ENCODE data around the gene CEACAM16.
"Not testable (repeated sequence)": the region's sequence is repeated elsewhere in the genome, so short reads cannot be mapped to it uniquely, and the experiment has no call there.

Gene CEACAM16

DNA sequence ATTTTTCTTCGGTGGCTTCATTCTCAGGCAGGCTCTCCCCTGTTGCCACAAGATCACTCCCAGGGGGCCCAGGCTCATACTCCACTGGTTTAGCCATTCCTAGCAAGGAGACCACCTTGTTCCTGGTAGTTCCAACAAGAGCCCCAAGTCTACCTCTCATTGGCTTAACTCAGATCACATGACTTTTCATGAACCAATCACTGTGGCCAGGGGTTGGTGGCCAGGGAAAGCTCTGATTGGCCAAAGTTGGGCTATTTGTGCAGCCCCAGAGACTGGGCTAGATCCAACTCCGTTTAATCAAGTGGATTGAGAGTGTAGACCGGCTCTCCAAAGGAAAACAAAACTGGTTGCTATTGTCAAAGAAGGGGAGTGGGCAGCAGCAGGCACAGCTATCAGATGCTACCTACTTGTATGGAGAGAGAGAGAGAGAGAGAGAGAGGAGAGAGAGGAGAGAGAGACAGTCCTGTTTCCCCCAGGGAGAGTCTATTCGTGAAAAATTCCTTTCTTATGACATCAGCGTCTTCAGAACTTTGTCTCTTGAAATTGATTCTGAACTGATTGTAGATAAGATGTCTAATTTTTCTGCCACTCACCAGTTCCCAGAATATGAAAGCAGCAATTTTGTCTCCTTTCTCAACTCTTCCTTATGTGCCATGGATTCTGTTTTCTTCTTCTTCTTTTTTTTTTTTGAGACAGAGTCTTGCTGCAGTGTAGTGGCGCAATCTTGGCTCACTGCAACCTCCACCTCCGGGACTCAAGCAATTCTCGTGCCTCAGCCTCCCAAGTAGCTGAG lies 21.7 kb upstream of the CEACAM16 start:
- DNase-seq: peak; percentile 23

DNA sequence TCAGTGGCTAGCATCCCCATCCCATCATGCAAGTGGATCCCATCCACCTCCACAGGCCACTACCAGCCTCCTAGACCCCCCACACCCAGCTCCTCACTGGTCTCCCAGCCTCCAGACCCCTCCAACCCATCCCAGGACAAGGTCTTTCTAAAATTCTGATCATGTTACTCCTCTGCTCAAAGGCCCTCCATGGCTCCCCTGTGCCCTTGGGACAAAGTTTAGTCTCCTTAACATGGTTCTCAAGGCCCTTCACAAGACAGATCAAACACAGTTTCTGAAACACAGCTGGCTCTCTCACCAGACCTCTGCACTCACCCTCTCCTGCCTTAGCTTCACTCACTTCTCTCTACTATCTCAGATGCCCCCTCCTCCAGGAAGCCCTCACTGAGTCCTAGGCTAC lies 18.4 kb upstream of the CEACAM16 start:
- DNase-seq: no peak

DNA sequence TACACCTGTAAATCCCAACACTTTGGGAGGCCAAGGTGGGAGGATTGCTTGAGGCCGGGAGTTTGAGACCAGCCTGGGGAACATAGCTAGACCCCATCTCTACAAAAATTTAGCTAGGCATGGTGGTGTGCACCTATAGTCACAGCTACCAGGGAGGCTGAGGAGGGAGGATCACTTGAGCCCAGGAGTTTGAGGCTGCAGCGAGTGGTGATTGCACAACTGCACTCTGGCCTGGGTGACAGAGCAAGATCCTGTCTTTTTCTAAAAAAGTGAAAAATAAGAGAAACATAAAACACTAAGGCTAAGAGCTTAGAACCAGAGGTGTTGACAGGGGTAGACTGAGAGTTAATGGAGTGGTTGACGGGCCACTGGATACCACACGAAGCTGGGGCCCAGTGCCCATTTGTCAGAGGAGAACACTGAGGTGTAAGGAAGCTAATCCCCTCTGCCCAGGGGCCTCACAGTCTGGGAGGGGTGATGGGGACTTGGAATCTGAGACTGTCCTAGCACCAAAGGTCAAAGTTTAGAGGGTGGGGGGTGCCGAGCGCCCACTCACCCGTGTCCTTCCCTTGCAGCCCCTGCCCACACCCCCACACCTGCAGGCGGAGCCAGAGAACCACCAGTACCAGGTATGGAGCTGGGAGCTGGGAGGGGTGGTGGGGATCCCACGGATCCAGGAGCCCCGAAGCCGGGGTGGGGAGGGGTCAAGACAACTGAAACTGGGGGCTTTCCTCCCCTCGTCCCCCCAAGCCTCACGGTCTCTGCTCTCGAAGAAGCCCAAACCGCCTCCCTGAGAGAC lies 16.8 kb upstream of the CEACAM16 start:
- DNase-seq: no peak

DNA sequence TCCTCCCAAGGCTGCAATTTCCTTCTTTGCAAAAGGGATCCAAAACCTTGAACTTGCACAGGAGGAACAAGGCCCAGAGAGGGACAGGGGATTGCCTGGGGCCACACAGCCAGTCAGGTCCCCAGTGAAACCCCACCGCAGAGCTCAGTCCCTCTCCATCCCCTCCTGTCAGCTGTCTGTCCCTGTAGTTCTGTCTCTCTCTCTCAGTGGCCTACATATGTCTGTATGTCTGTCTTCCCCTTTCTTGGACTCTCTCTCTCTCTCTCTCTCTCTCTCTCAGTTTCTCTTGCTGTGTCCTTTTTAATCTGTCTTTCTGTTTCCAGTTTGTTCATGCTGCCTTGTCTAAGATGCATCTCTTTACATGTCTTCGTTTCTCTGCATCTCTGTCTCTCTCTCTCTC lies 16.1 kb upstream of the CEACAM16 start:
- no peak for DNase-seq

DNA sequence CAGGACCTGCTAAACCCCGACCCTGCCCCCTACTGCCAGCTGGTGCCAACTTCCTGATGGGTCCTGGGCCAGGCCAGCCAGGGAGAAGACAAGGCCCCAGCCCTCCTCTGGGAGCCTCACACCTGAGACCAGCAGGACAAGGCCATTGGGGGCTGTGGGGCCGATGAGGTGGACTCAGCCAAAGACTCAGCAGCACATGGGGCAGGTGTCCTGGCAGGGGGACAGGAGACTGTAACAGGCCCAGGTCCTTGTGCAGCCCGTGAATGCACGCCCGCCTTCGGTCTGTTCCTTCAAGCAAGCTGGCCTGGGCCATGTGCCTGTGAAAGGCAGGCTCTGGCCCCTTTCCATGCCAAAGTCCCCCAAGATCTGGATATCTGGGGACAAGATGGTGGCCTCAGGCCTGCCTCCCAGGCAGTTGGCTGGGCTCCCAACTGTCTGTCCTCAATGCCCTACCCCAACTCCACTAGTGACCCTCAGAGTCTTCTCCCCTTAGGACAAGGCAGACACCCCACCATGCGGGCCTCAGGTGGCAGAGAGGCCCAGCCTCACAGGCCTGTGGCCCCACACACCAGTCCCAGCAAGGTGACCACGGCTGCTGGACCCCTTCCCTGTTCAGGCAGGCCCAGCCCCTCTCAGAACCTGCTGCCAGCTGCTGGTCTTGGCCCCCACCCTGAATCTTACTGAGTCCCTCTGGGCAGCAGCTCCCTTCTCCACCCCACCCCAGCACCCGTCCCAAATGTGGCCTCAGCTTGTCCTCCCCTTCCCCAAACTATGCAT lies 15.3 kb upstream of the CEACAM16 start:
- DNase-seq: no peak

DNA sequence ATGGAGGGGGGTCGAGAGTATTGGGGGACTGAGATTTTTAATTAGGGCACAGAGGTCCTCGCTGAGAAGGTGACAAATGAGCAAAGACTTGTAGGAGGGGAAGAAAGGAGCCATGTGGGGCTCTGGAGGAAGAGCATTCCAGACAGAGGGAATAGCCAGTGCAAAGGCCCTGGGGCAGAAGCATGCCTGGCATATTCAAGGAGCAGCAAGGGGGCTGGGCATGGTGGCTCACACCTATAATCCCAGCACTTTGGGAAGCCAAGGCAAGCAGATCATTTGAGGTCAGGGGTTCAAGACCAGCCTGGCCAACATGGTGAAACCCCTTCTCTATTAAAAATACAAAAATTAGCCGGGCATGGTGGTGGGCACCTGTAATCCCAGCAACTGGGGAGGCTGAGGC lies 14.6 kb upstream of the CEACAM16 start:
- not testable (repeated sequence) for DNase-seq

DNA sequence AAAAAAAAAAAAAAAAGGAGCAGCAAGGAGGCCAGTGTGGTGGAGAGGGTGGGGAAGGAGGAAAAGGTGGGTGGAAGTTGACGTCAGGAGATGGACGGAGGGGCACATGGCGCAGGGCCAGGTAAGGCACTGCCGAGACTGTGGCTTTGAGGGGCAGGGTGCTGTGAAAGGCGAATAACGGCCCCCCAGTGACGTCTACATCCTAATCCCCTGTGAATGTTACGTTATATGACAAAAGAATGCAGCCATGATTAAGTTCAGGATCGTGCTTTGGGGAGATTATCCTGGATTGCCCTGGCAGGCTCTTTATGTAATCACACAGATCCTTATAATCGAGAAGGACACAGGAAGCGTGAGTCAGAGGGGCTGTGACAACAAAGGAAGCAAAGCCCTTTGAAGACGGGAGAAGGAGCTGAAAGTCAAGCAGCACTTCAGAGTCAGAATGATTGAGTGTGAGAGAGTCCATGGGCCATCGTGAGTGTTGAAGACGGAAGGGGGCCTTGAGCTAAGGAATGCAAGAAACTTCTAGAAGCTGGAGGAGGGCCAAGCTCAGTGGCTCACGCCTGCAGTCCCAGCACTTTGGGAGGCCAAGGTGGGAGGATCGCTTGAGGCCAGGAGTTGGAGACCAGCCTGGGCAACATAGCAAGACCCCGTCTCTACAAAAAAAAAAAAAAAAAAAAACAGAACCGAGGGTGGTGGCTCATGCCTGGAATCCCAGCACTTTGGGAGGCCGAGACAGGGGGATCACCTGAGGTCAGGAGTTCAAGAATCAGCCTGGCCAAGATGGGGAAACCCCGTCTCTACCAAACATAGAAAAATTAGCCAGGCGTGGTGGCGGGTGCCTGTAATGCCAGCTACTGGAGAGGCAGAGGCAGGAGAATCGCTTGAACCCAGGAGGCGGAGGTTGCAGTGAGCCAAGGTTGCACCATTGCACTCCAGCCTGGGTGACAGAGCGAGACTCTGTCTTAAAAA lies 13.8 kb upstream of the CEACAM16 start:
- DNase-seq: peak; percentile 89

DNA sequence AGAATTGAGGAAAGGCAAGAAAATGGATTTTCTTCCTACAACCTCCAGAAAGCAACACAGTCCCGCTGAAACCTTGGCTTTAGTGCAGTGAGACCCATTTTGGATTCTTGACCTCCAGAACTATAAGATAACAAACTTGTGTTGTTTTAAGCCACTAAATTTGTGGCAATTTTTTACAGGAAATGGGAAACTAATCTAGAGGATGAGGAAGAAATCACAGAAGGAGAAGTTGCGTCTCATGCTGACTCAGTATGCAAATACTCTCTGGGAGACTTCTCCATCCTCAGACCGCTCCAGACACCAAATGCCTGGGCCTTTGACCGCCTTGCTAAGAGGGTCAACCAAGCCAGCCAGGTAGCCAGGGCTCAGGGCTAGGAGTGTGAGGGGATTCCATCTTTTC lies 13.1 kb upstream of the CEACAM16 start:
- DNase-seq: no peak

DNA sequence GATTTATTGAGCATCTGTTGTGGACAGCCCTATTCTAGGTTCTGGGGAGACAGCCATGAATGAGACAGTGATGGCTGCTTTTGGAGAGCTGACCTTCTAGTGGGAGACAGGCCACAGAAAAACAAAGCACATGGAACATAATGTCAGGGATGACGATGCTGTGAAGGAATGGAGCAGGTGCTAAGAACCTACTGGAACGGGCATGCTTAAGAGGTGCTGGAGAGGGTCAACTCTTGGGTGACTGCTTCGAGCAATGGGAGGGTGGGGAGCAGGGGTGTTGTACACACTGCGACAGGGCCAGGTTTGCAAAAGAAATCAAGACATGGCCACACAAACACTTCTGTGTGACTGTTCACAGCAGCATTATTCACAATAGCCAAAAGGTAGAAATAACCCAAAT lies 12.1 kb upstream of the CEACAM16 start:
- no peak for DNase-seq

DNA sequence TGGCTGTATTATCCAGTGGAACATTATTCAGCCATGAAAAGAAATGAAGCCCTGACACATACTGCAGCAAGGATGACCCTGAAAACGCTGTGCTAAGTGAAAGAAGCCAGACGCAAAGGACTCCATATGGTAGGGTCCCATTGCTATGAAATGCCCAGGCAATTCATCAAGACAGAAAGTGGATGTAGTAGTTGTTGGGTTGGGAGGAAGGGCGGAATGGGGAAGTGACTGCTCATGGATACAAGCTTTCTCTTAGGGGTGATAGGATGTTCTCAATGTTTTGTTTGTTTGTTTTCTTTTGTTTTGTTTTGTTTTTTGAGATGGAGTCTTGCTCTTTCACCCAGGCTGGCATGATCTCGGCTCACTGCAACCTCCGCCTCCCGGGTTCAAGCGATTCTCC lies 11.1 kb upstream of the CEACAM16 start:
- no peak for DNase-seq

DNA sequence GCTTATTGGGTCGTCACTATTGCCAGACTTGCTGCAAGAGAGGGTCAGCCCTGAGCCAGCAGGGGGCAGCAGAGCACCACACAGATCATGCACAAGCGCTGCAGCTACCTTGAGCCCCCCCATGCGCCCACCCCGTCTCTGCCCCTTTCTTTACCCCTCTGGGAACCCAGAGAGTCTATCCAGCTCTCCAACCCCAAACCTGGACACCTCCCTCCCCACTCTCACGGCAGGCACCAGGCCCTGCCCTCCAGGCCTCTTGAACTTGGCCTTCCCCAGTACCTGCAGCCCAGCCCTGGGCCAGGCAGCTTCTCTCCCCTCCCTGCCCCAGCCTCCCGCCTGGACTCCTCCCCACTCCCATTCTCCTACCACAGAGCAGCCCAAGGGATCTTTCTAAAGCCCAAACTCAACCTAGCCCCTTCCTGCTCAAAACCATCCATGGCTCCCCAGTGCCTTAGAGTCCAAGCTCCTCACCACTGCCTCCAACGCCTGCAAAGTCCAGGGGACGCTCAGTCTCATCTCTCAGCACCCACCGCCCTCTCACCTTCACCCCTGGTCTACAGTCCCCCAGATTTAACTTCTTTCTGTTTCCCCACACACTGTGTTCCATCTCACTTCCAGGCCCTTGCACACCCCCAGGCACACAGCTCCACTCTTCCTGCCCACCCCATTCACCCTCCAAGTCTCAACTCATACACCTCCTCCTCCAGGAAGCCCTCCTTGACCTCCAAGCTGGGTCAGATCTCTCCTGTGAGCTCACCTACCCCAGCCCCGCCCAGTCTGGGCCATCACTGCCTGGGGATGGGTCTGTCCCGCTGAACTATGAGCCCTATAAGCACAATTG lies 9.4 kb upstream of the CEACAM16 start:
- DNase-seq: peak; percentile 30

DNA sequence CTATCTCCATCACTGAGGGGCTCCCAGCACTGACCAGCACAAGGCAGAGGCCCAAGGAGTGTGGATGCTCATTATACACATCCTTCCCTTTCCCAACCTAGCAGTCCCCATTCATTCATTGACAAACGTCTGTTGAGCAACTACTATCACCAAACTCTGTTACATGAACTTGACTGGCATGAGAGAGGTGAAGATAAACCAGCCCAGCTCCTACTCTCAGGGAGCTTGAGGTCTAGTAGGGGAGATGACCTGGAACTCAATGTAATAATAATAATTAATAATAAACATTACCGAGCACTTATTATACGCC lies 8.9 kb upstream of the CEACAM16 start:
- DNase-seq: no peak

DNA sequence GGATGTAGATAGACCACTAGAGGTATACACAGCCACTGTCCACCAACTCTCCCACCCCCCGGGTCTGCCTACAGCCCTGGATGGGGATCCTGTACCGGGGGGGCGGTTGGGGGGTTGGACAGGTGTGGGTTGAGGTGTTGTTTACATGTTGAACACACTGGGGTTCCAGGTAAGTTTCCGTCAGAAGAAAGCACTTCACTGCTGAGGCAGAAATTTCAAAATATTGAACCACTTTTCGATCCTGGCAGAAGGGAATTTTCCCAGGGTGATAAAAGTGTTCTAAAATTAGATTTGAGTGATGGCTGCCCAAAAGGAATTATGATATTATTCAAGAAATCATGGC lies 6.6 kb upstream of the CEACAM16 start:
- no peak for DNase-seq

DNA sequence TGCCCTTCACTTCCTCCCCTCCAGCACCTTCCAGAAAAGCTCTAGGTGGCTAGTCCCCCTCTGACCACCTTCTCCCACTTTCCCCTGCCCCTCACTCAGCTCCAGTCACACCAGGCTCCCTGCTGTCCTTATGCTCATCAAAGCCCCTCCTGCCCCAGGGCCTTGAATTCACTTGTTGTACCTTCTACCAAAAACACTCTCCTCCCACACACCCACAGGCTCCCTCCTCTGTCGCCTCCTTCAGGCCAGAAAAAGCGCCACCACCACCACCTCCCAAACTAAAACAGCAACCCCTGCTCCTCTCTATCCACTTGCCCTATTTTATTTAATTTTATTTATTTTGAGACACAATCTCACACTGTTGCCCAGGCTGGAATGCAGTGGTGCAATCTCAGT lies 4.8 kb upstream of the CEACAM16 start:
- no peak for DNase-seq

DNA sequence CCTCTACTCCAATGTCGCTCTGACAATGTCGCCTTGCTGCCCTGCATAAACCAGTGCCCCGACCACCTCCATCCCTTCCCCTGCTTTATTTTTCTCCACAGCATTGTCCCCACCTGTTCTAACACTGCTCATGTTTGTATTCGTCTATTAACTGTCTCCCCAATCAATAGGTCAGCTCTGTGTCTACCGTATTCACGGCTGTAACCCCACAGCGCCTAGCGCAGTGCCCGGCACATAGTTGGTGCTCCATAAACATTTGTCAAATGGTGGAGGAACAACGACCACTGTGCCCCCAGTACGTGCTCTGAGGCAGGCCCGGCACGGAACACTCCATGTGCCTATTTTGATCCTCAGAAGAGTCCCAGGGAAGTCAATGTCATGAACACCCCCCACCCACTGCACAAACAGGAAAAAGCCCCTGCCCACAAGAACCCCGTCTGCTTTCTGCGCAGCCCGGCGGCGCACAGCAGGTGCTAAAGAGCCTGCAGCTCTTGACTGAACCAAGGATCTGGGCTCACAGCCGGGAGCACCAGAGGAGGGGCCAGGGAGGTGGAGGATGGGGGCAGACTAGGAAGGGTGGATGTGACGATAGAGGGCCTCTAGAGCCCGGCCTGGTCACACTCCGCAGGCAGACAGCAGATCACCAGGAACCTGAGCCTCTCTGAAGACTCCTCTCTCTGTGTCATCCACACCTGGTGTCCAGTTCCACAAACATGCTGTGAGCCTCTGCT lies 1.8 kb upstream of the CEACAM16 start:
- no peak for DNase-seq

DNA sequence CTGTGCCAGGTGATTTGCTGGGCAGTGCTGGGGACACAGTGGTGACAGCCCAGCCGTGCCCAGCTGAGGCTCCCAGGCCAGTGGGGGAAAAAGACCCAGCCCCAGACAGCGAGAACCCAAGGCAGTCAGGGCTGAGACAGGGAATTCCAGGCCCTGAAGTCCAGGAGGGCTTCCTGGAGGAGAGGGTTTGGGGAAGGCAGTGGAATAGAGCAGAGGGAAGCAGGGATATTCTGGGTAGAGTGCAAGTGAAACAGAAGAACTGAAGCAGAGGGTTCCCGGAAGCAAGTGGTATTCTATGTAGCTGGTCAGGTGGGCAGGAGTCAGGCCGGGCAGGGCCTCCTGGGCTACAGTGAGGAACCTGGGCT lies 1.3 kb upstream of the CEACAM16 start:
- no peak for DNase-seq

DNA sequence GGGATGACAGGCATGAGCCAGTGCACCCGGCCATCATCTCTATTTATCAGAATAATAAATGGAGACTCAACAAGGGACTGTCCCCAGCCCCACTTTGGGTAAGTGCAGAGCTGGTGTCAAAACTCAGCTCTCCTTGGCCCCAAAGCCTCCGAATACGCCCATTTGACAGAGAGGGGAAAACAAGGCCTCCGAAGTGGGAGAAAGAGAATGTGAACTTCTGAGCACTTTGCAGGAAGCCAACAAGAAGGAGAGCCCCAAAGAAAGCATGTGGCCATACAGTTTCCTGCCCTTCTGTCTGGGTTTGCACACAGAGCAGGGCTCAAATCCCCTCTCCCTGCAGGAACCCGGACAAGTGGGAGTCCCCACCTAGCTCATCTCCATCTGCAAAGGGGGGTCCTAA lies 1.6 kb downstream of the CEACAM16 start:
- DNase-seq: no peak

DNA sequence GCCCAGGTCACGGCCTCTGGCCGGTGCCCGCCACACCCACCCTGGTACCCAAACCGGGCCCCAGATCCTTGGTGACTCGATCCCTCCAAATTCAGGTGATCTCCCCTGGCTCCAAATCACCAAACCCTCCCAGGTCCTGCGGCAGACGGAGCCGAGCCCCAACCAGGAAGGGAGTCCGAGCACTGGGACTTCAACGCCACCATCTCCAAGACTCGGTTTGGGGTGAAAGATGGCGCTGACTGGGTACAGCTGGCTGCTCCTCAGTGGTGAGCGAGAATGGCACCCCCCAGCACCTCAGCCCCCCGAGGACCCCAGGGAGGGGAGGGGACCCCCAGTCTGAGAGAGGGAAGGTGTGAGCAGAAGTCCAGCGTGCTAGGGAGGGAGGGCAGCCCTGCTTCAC lies 2.3 kb downstream of the CEACAM16 start:
- DNase-seq: no peak

DNA sequence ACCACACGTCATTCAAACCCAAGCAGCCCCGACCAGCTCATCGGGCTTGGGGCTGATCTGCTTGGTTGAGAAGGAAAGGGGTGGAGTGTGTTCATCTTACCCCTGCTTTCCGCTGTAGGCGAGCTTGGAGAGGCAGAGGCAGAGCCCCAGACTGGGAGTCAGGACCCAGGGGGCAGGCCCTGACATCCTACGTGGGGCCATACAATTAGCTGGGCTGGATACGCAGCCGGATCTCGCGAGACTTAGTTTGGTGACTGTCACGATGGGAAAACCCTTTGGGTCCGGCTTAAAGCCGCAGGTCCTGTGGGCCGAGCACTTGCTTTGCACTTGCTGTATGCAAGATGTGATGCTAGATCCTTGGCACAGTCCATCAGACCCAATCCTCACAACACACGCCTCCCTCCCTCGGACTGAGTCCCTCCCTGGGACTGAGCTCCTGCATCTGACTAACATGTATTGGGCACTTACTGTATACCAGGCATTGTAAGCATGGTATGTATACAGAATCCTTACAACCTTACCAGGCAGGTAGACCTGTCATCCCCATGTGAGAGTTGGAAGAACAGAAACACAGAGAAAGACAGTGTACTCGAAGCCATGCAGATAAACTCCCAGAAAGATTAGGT lies 3.7 kb downstream of the CEACAM16 start:
- no peak for DNase-seq

DNA sequence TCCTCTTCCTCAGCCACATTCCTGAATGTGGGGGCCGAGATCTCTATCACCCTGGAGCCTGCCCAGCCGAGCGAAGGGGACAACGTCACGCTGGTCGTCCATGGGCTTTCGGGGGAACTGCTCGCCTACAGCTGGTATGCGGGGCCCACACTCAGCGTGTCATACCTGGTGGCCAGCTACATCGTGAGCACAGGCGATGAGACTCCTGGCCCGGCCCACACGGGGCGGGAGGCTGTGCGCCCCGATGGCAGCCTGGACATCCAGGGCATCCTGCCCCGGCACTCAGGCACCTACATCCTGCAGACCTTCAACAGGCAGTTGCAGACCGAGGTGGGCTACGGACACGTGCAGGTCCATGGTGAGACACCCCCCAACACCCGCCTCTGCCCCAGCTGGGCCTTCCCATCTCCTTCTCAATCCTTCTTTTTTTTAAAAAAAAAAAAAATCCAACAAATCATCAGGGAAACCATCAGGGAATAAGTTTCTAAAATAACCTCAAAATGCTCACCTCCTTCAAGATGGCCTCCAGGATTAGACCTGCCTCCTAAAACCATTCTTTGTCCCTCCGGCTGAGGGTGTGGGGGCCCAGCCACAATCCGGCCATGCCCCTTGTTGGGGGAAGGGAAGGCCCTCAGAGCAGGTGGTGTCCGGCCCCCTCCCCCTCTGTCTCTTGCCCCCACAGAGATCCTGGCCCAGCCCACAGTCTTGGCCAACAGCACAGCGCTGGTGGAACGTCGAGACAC lies 4.6 kb downstream of the CEACAM16 start:
- DNase-seq: no peak
